Lower lobe of right lung (tissue), 2 donors: ENCODE results near the gene TMEM51. TPM values are rescaled to one million over a fixed set of nuclear protein-coding genes. Genes with fewer than 3 reads are reported as not detected.
"Not testable (repeated sequence)": the region's sequence is repeated elsewhere in the genome, so short reads cannot be mapped to it uniquely, and the experiment has no call there.

ENCODE experiments used
- ATAC-seq, 2 donors: fragments of 200-7000 bp; cut with Tn5 transposase; one replicate each; pipeline ENCODE4 v1.9.1; 2020 to 2022; ENCODE audit warnings: mild to moderate bottlenecking in 2 of 2, moderate library complexity in 2 of 2
- DNase-seq: peaks from one replicate; pipeline ENCODE4 v3.0.0-alpha.2; 2020
- H3K27ac ChIP-seq: fragments of 200-600 bp; one replicate; pipeline ENCODE4 v1.8.0; 2022
- H3K27me3 ChIP-seq: fragments of 200-600 bp; one replicate; pipeline ENCODE4 v1.8.0; 2022; ENCODE audit warnings: low read depth
- H3K36me3 ChIP-seq: fragments of 200-600 bp; one replicate; pipeline ENCODE4 v1.8.0; 2022; ENCODE audit warnings: mild to moderate bottlenecking
- H3K4me1 ChIP-seq: fragments of 200-600 bp; one replicate; pipeline ENCODE4 v1.8.0; 2022
- H3K4me3 ChIP-seq: fragments of 200-600 bp; one replicate; pipeline ENCODE4 v1.8.0; 2022; ENCODE audit warnings: mild to moderate bottlenecking
- H3K9me3 ChIP-seq: fragments of 200-600 bp; one replicate; pipeline ENCODE4 v1.8.0; 2022
- intact Hi-C: fragments of 100-400 bp; cut with DNase I; formaldehyde crosslinking; loops from one replicate; pipeline ENCODE4 v1.11.0; 2022
- total RNA-seq: library from RNA; stranded (reverse); fragmentation: NEBNext Ultra II Directional; extraction: Animal tissue kit (Norgen Biotek cat#: 25700); gene quantifications from one replicate; pipeline ENCODE4 v1.2.1, GENCODE V29; 2021
- TF ChIP-seq, protein P1 (sequence below): fragments of 200-600 bp; IDR thresholded peaks from one replicate; pipeline ENCODE4 v1.8.0; 2022; ENCODE audit warnings: antibody characterized with exemption, mild to moderate bottlenecking
- donor health status: DM: no; HTN: yes; CAD: no; lungs with severe emphysema.

TMEM51 gene
- total RNA-seq, 1 donor from 2014 or later, result 18.4 TPM

DNA sequence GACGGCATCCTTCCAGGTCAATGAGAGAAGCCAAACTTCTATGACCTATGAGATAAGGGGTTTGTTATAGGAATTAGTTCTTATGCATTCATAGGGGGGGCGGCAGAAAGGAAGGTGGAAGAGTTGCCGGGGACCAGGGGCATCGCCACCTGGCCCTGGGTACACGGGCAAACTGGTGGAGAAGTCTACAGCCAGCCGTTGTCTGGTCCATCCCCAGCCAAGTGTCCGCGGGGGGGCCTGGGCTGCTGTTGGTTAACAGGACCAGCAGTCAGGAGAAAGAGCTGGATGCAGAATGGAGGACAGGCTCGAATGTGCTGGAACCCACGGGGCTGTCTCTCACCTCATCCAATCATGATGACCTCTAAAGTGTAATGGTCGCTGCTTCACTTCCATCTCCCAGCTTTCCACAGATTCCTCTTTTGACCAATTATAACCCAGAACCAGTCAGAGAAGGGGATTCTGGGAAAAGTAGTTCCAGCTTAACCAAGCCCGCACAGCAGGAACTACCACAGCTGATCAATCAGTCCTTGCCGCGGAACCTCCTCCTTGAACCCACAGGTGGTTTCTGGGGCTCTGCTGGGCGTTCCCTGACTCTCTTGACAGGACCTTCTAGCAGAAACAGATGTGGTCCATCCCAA, 17.8 kb downstream of the TMEM51 start:
- no peak overlapping the region for H3K27ac ChIP-seq
- ATAC-seq (no peak), DNase-seq (no peak)
- H3K27me3 ChIP-seq, result no peaks in the 10 kb centered on the region
- H3K9me3 ChIP-seq, result no peaks in the 10 kb centered on the region
- peaks cover 42% of the 10 kb centered on the region for H3K4me1 ChIP-seq
- TF ChIP-seq, protein P1, sequence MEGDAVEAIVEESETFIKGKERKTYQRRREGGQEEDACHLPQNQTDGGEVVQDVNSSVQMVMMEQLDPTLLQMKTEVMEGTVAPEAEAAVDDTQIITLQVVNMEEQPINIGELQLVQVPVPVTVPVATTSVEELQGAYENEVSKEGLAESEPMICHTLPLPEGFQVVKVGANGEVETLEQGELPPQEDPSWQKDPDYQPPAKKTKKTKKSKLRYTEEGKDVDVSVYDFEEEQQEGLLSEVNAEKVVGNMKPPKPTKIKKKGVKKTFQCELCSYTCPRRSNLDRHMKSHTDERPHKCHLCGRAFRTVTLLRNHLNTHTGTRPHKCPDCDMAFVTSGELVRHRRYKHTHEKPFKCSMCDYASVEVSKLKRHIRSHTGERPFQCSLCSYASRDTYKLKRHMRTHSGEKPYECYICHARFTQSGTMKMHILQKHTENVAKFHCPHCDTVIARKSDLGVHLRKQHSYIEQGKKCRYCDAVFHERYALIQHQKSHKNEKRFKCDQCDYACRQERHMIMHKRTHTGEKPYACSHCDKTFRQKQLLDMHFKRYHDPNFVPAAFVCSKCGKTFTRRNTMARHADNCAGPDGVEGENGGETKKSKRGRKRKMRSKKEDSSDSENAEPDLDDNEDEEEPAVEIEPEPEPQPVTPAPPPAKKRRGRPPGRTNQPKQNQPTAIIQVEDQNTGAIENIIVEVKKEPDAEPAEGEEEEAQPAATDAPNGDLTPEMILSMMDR, result no peak
- H3K4me3 ChIP-seq, result no peak overlapping the region
- intact Hi-C loops, result no loop called here
- H3K36me3 ChIP-seq, result no peaks in the 10 kb centered on the region

DNA sequence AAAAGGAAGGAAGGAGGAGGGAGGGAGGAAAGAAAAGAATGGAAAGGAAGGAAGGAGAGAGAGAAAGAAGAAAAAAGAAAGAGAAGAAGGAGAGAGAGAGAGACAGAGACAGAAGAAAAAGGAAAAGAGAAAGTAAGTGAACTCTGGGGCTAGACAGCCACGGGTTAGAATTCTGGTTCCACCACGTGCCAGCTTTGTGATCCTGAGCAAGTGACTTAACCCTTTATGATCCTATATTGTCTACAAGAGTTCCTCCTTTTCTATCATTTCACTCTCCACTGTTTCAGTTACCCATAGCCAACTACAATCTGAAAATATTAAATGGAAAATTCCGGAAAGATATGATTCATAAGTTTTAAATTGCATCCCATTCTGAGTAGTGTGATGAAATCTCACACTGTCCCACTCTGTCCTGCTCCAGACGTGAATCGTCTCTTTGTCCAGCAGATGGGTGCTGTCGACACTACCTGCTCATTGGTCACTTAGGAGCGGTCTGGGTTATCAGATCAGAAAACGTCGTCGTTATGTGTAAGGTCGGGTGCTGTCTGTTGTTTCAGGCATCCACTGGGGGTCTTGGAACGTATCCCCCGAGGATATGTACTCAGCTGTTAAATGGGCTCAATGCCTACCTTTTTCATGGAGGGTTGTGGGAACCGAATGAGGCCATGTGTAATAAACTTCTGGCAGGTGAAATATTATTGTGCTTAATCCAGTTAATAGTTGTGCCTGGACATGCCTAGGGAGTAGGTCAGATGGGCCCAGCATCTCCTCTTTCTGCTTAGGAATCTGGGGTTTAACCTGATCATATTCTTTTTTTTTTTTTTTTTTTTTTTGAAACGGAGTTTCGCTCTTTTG, 19.1 kb downstream of the TMEM51 start:
- H3K27me3 ChIP-seq, result no peaks in the 10 kb centered on the region
- no peaks in the 10 kb centered on the region for H3K36me3 ChIP-seq
- intact Hi-C loops, result no loop called here
- H3K4me3 ChIP-seq, result no peak overlapping the region
- ATAC-seq (peak in 1 of 2 donors; percentile 39), DNase-seq (no peak)
- peaks cover 47% of the 10 kb centered on the region for H3K4me1 ChIP-seq
- no peaks in the 10 kb centered on the region for H3K9me3 ChIP-seq
- no peak overlapping the region for H3K27ac ChIP-seq
- TF ChIP-seq, protein P1, result no peak

DNA sequence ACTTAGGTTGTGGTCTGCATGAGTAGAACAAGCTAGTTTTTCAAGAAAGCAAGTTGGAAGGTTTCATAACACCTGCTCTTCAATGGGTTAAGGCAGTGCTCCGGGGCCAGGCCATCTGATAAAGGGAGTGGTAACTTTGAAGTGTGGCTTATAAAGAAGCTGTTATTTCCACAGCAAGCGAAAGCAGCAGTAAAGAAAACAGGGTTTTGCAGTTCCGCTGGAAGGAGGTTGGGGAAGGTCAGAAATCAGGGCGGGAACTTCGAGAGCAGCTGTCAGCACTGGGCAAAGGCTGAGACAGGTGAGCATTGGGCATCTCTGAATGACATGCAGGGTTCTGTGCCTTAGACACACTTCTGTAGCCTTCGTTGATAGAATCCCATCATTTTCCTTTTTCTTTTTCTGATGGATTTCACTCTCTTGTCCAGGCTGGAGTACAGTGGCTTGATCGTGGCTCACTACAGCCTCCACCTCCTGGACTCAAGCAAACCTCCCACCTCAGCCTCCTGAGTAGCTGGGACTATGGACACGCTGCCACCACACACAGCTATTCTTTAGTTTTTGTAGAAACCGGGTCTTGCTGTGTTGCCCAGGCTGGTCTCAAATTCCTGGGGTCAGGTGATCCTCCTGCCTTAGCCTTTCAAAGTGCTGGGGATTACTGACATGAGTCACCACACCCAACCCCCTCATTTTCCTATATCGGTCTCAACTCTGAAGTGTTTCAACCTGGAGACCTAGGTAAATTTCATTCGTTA, 20.5 kb downstream of the TMEM51 start:
- TF ChIP-seq, protein P1, result no peak
- Histone ChIP-seq H3K9me3 (no peaks in the 10 kb centered on the region), H3K36me3 (no peaks in the 10 kb centered on the region), H3K4me1 (peaks cover 49% of the 10 kb centered on the region), H3K27me3 (no peaks in the 10 kb centered on the region), H3K27ac (no peak overlapping the region), H3K4me3 (no peak overlapping the region)
- DNase-seq (no peak), ATAC-seq (peak; percentile 18 to 19)
- intact Hi-C loops, result no loop called here

DNA sequence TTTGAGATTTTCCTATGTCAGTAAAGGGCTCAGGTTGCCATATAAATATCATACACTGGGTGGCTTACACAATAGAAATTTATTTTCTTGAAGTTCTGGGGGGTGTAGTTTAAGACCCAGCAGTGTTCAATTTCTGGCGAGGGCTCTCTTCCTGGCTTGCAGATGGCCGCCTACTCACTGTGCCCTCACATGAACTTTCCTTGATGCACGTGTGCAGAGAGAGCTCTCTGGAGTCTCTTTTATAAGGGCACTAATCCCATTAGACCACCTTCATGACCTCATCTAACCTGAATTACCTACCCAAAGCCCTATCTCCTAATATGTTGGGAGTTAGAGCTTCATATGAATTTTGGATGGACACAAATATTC, 21.1 kb downstream of the TMEM51 start:
- no peak for DNase-seq
- TF ChIP-seq, protein P1, result no peak
- Histone ChIP-seq H3K27ac (no peak overlapping the region), H3K9me3 (no peaks in the 10 kb centered on the region), H3K4me1 (peaks cover 54% of the 10 kb centered on the region), H3K36me3 (no peaks in the 10 kb centered on the region), H3K4me3 (no peak overlapping the region), H3K27me3 (no peaks in the 10 kb centered on the region)
- intact Hi-C loops, result no loop called here
- ATAC-seq, result no peak

DNA sequence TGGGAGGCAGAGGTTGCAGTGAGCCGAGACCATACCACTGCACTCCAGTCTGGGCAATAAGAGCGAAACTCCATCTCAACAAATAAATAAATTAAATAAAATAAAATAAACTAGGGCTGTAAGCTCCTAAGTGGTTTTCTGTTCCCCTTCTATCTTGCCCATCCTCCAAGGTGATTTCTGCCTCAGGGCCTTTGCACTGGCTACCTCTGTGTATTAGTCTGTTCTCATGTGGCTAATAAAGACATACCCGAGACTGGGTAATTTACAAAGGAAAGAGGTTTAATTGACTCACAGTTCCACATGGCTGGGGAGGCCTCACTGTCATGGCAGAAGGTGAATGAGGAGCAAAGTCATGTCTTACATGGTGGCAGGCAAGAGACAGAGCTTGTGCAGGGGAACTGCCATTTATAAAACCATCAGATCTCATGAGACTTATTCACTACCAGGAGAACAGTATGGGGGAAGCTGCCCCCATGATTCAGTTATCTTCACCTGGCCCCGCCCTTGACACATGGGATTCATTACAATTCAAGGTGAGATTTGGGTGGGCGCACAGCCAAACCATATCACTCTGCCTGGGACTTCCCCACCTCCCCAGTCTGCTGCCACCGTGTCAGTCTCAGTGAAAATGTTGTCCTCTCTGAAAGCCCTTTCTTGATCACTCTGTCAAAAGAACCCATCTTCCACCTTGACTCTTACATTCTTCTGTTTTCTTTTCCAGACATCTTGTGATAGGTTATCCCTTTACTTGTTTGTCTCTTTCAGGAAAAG, 22.0 kb downstream of the TMEM51 start:
- ATAC-seq, H3K9me3 ChIP-seq, H3K36me3 ChIP-seq, intact Hi-C loops, H3K4me3 ChIP-seq, H3K27ac ChIP-seq, H3K27me3 ChIP-seq, DNase-seq: not testable (repeated sequence)
- H3K4me1 ChIP-seq, result peaks cover 54% of the 10 kb centered on the region
